Measurements from ENCODE around the gene SEC22A.

SEC22A gene

DNA sequence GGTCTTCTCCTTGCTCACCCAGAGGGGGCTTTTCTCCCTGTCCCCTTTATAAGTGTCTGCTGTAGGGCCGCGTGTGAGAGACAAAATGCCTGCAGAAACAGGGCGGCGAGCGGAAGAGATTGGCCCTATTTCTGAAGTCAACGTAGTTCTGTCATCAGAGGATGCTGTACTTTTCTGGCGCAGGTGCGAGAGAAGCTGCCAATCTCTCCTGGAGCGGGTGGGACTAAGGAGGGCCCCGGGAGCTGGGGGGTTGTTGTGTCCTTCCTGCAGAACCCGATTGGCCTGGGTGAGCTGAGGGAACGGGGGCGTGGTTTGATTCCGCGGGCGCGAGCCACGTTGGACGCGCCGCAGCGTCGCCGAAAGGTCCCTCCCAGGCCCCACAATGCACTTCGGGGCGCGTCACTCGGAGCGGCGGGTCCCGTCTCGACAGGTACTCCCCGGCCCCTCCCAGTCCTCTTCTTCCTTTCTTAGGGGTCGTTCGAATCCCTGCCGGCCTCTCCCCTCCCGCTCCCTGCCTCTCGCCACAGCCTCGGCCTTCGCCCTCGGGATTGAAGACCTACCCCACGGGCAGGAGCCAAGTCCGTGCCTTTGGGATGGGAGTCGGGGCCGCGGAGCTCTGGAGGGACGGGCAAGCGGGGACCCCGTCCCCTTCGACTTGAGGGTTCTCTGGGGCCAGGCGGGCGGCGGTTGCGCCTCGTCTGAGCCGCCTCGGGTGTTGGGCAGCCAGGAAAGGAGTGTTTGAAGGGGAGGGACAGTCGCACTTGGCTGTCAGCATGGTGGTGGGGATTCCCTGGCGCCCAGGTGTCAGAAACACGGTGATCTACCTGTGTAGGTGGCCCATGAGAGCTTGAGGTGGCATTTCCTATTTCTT lies at the start of gene SEC22A:
TSS of gene SEC22A (plus strand) at position 387 of the 871 bp plus-strand sequence. CDS start 7,275 bp downstream, outside the sequence.
- peak; percentile 94 for DNase-seq

GRCh38 chr3:123152687-123153086 lies 49.1 kb upstream of the SEC22A start:
- no peak for DNase-seq

- DNase-seq, result no peak
Measured at GRCh38 chr3:123153125-123154019, 48.4 kb upstream of the SEC22A start.

DNA sequence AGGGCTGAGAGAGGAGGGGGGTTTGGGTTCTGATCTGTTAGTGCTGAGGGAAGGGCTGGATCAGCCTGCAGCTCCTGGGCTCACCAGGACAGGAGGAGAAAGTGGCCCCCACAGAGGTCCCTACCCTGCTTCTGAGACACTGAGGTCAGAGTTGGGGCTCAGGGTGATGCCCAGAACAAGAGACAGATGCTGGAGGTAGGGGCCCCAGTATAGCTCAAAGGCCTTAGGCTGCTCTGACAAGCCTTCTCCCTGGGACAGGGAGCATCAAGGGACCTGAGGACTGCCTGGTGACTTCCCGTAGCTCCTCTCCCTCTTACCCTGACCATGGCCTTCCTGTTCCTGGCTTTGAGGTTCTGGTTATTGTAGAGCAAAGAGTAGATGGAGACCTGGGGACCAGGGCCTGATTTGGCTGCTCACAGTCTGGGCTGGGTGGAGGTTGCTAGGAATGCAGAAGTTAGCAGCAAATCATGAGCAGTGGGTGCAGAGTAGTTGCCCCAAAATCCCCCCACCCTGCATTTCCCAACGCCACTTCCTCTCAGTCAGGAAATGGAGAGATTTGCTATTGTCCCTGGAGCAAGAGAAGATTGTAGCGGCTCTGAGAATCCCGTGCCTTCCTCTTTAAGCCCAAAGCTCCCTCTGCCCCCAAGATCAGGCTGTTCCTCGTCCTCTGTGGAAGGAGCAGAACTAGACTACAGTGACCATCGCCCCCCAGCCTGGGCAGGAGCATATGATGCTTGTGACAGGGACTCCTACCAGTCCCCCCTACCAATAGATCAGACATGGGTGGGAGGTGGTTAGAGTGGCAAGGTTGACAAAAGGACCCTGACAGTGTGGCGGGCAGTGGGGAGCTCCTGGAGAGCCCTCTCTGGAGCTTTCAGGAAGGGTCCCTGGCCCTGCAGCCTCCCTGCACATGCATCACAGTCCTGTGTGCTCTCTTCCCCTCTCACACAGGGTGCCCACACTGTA lies 47.4 kb upstream of the SEC22A start:
- no peak for DNase-seq

GRCh38 chr3:123155471-123156011 lies 46.2 kb upstream of the SEC22A start:
- DNase-seq, result no peak

GRCh38 chr3:123156276-123156995 lies 45.3 kb upstream of the SEC22A start:
- DNase-seq, result no peak

DNA sequence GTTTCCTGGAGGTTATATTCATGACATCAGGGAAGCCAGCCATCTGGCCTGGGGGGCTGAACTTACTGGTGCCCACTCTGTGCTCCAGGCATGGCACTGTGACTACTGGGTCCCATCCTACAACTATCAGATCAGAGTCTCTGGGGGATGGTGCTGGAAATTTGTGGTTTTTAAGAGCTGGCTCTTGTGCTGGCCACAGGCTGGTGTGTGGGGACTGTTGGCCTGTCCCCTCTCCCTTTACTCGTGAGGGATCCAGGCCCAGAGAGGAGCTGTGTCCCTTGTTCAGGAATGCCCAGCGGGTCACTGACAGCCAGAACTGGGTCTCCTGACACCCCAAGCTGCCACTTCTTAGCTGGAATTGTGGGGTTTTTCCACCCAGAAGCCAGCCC lies 44.5 kb upstream of the SEC22A start:
- DNase-seq, result no peak

- DNase-seq, result no peak
Measured at GRCh38 chr3:123157598-123158287, 44.0 kb upstream of the SEC22A start.

DNA sequence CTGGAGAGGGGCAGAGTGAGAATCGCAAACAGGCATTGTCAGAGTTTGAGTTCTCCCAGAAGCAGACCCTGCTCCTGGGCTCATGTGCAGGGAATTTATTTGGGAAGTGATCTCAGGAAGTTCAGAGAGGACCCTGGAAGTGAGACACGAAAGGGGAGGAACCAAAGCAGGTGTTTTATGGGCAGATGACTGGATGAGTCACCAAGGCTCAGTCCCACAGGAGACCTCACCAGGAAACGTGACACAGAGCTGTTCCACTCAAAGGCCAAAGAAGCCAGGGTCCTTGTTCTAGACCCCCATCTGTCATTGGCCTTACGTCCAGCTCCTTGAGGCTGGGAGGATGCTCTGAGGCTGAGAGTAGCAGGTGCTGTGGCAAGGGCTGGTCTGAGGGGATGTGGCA lies 43.4 kb upstream of the SEC22A start:
- no peak for DNase-seq

- no peak for DNase-seq
Measured at GRCh38 chr3:123158899-123159390, 42.8 kb upstream of the SEC22A start.

GRCh38 chr3:123159926-123160635 lies 41.7 kb upstream of the SEC22A start:
- DNase-seq, result no peak

DNA sequence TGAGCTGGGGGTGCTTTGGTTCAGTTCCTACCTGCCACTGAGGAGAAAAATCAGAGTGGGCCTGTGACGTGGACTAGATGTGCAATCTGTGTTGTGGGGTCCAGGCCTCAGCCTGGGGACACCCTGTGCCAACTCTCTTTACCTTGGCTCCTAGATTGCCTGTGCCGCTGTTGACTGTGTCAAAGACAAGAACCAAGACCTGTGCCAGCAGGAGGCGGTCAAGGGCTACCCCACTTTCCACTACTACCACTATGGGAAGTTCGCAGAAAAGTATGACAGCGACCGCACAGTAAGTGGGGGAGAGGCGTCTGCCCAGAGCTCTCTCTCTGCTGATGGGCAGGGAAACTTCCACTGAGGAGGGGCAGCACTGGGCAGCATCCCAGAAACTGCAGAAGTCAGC lies 40.6 kb upstream of the SEC22A start:
- no peak for DNase-seq

DNA sequence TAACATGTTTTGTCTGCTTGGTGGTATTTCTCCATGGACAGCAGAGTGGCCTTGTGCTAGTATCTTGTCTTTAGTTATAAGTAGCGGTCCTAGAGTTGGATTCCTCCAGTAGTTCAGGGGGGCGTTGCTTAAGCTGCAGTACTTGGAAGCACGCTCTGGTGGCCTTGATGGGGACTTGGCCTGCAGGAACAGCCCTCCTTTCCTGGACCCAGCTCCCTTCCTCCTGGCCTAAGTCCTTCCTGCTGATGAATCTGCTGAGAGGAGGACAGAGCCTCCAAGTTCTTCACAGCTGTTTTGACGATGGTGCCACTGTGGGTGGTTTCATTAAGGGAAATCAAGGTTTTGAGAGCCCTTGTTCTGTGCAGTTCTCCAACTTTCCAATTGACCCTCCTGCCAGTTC lies 38.6 kb upstream of the SEC22A start:
- no peak for DNase-seq

GRCh38 chr3:123165163-123165562 lies 36.6 kb upstream of the SEC22A start:
- DNase-seq, result no peak

- DNase-seq, result no peak
Measured at GRCh38 chr3:123167686-123168085, 34.1 kb upstream of the SEC22A start.

- DNase-seq, result no peak
Measured at GRCh38 chr3:123168122-123168521, 33.6 kb upstream of the SEC22A start.

- no peak for DNase-seq
Measured at GRCh38 chr3:123168605-123169004, 33.1 kb upstream of the SEC22A start.

GRCh38 chr3:123169492-123169929 lies 32.2 kb upstream of the SEC22A start:
- no peak for DNase-seq

- no peak for DNase-seq
Measured at GRCh38 chr3:123169930-123170329, 31.8 kb upstream of the SEC22A start.

- no peak for DNase-seq
Measured at GRCh38 chr3:123180791-123181190, 21.0 kb upstream of the SEC22A start.

Data from CD4-positive, alpha-beta T cell treated with Interleukin-4 for 4 hours (primary cell).